ENCODE data around the gene BCKDK.

The BCKDK gene

DNA sequence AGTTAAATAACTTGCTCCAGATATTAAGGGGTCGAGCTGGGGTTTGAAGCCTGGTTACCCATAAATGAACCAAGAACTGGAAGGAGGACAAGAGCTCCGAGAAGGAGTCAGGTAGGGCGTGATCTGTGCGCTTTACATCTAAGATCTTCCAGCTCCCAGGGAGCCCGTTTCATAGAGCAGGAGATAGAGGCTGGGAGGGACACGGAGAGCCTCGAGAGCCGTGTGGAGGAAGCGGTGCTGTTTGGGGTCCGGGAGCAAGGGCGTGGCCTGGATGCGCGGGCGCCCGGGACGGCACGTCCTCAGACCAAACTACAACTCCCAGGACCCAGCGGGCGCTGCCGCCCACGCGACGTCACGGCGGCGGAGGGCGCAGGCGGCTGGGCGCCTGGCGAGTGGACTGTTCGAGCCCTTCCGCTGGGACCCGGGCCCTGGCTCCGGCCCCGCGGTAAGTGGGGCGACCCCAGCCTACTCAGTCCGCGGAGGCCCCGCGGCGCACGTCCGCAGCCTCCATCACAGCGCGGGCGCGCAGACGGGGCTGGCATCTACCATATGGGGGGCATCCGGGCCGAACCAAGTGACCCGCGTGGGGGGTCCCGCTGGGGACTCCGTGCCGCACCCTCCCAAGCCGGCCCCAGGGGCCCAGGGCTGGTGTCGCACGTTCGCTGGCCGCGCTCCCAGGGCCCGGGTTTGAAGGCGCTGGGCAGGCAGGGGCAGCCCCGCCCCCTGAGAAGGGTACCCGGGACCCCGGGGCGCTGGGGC, at the start of gene BCKDK:
Gene BCKDK (plus strand): TSS at position 352 of the 759 bp plus-strand sequence. CDS start 838 bp downstream, outside the sequence.
- DNase-seq (ENCODE audit: low read depth, low spot score), result peak; percentile 85

DNA sequence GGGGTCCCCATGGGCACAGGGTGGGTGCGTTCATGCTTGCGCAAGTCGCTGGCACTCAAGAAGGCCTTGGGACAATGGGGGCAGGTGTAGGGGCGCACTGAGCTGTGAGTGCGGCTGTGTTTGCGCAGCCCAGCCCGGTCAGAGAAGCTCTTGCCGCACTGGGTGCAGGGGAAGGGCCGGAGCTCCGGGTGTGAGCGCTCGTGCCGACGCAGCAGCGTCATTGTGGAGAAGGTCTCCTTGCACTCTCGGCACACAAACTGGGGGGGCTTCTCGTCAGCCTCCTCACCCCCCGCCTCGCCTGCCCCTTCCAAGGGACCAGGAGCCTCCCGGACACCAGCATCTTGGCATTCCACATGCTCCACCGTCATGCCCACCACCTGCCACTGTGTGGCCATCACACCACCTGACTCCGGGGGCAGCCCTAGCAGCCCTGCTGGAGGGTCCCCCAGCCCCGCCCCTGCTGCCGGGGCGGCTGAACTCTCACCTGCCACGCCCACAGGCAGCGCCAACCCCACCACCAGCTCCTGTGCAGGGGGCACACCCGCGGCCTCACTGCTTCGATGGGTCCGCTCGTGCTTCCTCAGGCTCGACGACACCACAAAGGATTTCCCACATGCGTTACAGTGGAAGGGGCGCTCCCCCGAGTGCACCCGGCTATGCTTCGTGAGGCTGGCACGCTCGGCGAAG, 46.9 kb upstream of the BCKDK start:
- no peak for DNase-seq (ENCODE audit: low read depth, low spot score)

DNA sequence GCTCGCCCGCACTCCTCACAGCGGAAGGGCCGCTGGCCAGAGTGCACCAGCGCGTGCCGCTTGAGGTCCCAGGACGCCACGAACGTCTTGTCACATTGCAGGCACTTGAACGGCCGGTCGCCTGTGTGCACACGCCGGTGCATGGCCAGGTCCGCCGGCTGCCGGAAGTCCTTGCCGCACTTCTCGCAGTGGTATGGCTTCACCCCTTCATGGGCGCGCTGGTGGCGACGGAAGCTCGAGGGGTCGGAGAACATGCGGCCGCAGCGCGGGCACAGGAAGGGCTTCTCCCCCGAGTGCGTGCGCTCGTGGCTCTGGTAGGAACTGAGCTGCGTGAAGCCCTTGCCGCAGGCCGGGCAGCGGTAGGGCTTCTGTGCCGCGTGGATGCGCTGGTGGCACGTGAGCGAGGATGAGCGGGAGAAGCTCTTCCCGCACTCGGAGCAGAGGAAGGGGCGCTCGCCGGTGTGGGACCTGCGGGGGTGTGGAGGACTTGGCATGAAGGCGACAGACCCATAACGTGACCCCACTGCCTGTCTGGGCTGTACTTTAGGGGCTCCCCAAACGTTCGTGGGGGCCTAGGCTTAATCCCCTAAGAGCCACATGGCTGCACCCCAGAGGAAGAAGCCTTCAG, 46.3 kb upstream of the BCKDK start:
- no peak for DNase-seq (ENCODE audit: low read depth, low spot score)

DNA sequence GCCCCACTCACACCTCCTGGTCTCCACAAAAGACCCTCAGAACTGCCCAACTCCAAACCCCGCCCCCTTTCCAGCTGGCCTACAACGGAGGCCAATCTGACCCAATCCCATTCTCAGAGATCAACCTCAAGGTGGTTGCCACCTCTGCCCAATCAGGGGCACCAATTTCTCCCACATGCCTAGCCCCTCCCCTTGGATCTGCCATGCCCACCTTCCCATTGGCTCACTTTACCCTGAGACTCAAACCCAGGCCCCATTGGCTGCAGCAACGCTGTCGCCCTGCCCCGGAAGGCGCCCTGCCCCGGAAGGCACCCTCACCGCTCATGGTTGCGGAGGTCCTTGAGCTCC, 44.7 kb upstream of the BCKDK start:
- DNase-seq (ENCODE audit: low read depth, low spot score), result no peak

DNA sequence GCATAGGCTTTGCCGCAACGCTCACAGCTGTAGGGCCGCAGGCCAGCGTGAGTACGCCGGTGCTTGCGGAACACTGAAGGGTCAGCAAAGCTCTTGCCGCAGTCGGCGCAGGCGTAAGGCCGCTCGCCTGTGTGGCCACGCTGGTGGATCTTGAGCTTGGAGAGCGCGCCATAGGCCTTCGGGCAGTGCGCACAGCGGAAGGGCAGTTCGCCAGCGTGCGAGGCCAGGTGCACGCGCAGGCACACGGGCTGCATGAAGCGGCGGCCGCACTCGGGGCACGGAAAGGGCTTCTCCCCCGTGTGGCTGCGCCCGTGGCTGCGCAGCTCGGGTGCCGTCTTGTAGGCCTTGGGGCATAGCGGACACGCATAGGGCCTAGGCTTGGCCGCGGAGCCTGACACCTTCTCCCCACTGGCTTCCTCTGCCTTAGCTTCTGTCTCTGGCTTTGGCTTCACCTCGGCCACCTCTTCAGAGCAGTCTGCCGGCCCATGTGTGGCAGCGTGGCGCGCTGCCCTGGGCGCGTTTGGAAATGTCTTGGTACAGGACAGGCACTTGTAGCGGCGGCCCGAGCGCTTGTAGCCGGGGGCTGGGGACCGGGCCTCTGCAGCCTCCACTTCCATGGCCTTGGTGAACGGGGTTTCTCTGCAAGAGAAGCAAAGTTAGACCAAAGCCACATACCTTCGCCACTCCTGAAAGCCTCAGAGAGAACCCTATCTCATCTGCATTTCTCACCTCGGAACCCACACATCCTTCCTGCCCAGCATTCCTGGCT, 44.2 kb upstream of the BCKDK start:
- no peak for DNase-seq (ENCODE audit: low read depth, low spot score)

DNA sequence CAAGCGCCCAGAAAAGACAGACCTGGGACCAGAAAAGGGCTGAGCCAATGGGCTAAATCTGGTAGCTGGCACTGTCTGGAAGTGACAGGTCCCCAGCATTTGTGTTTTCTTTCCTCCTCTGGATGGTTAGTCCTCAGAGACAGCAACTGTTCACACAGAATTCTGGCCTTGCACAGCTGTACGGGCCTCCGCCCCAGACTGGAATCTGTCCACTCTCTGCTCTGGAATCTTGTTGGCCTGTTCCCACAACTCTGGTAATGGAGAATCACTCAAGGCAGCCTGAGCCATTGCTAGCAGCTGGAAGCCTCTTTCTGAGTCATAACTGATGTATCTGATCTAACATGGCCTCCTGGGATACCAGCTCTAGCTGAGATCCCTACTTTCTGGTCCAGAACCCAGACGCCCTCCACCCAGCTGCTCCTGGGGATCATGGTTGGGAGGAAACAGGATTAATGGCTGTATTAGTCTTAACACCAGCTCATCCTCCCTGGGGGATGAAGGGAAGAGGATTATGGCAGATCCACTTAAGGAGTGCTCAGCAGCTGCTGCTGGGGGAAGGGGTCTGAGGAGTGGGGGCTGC, 43.2 kb upstream of the BCKDK start:
- DNase-seq (ENCODE audit: low read depth, low spot score), result peak; percentile 87

DNA sequence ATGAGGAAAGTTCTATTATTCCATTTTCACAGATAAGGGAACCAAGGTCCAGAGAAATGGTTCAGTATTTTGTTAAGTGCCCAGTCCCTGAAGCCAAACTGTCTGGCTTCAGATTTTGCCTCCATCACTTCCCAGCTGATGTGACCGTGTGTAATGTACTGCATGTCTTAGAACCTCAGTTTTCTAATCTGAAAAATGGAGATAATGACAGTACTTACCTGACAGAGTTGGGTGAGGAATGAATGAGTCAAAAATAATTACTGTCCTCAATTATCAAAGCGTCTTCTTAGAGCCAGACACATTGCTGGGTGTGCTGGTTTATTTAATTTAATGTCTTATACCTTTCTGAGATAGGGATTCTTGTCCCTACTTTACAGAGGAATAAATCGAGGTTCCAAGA, 40.8 kb upstream of the BCKDK start:
- DNase-seq (ENCODE audit: low read depth, low spot score), result no peak

DNA sequence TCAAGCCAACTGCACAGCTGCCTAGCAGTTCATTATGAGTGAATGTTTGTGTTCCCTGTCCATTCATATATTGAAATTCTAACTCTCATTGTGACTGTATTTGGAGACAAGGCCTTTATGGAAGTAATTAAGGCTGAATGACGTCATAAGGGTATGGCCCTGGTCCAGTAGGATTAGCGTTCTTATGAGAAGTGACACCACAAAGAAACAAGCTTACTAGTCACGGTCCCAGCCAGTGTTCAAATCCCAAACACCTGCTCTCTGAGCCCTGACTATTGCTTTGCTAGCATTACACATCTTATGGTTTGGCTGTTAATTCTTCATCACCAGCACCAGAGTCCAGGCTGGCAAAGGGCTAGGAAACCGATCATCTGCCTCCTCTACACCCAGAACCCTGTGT, 36.3 kb upstream of the BCKDK start:
- peak; percentile 69 for DNase-seq (ENCODE audit: low read depth, low spot score)

DNA sequence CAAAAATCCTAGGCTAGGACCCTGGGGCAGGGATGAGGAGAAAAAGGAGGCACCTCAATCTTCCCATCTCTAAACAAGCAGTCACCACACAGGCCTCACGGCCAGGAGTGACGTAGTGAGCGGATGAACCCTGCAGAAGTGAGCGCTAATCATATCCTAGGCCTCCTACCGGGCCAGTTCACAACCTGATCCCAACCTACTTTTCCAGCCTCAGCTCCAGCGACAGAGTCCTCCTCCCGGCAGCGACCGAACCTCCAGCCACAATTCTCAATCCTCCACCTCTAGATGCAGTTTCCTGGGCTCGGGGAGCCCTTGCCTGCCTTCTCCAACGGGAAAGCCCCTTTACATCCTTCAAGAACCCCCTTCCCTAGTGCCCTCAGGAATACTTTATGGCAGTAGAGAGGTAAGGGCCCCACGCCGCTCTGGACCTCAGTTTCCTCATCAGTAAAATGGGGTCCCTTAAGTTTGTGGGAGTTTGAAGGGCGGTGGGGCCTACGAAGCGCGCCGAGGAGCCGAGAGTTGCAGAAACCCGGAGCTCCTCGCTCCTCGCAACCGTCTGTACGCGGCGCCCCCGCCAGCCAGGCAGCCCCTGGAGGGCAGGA, 35.5 kb upstream of the BCKDK start:
- DNase-seq (ENCODE audit: low read depth, low spot score), result peak; percentile 60

DNA sequence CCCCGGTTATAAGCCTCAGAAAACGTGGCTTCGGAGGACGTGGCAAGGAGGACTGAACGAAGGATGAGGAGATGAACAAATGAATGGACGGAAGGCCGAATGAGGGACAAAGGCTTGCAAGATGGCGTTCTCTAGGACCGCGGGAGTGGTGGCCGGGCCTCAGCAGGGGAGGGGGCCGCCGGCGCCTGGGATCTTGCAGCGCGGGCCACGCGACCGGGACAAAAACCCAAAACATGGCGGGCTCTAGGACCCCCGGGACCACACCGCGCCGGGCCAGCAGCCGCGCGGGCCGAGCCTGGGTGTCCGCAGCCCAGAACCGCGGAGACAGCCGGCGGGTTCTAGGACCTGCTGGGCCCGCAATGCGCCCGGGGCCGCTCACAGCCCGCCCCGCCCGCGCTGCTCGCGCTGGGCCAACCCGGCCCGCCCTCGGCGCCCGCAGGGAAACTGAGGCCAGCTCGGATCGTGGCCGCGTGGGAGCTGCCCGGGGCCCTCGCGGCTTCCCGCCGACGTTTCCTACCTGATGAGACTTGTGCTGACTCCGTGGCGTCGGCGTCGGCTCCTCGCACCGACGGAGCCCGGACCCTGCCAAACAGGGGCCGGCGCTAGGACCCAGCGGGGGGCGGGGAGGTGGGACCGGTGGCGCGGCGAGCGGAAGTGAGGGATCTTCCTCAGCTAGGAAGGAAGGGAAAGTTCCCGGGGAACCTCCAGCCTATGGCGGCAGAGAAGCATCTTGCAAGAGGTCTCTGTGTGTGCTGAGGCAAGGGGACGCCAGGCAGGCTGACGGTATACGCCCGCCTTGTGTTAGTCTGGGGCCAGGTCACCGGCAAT, 34.8 kb upstream of the BCKDK start:
- peak; percentile 96 for DNase-seq (ENCODE audit: low read depth, low spot score)

DNA sequence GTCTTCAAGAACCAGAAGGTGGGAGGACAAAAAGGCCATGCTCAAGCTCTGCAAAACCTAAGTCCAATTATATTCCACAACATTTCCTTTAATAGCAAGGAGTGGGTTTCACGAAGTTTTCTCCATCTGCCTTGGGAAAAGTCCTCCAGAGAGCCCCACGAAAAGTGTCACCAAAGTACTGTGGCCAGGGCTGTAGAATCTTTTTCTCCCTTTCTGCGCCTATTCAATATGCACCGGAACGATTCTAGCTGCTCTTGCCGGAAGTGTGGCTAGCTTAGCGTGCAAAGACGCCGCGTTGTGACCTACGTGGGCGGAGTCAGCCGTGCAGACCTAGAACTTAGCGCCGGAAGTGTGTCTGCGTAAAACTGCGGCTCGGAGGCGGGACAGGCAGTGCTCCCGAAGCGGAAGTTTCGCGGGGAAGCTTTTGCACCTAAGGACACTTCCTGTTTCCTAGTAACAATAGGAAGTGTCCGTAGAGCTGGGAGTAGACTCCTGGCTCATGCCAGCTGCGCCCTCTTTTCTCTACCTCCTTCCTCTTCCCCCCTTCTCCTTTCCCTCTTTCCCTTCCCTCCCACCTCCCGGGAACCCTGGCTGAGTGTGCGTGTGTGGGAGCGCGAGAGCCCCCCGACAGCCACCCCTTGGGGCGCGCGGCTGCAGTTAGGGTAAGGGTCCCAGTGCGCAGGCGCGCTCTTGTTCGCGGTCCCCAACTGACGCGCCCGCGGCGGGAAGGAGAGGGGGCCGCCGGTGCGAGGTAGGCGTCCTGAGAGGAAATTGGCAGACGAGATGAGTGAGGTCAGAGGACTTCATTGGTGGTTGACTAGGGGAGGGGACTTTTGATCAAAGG, 34.0 kb upstream of the BCKDK start, which contains the start of the genes ZNF646 and ZNF668:
Gene ZNF646 (plus strand): TSS at position 453 of the 844 bp plus-strand sequence. CDS start 1,903 bp downstream, outside the sequence.
Gene ZNF668 (minus strand): TSS at position 271 of the 844 bp plus-strand sequence. CDS start 9,781 bp downstream, outside the sequence.
- peak; percentile 99 for DNase-seq (ENCODE audit: low read depth, low spot score)

DNA sequence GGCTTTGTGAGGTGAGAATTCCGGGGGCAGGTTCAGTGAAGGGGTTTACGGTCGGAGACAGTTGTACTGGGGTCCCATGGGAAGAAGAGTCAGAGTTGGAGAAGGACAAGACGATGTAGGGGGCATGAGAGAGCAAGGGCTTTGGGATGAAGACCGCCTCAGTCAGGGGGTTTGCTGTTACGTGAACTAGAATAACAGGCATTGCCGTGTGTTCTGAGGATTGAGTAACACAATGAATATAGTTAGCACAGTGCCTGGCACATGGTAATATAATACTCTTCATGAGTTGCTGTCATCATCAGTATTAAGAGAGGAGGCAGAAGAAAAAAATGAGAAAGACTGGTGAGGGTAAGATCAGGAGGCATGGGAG, 33.4 kb upstream of the BCKDK start:
- no peak for DNase-seq (ENCODE audit: low read depth, low spot score)

DNA sequence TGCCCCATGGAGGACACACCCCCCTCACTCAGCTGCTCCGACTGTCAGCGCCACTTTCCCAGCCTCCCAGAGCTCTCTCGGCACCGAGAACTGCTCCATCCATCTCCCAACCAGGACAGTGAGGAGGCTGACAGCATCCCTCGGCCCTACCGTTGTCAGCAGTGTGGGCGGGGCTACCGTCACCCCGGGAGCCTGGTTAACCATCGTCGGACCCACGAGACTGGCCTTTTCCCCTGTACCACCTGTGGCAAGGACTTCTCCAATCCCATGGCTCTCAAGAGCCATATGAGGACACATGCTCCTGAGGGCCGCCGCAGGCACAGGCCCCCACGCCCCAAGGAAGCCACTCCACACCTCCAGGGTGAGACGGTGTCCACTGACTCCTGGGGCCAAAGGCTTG, 31.9 kb upstream of the BCKDK start:
- no peak for DNase-seq (ENCODE audit: low read depth, low spot score)

DNA sequence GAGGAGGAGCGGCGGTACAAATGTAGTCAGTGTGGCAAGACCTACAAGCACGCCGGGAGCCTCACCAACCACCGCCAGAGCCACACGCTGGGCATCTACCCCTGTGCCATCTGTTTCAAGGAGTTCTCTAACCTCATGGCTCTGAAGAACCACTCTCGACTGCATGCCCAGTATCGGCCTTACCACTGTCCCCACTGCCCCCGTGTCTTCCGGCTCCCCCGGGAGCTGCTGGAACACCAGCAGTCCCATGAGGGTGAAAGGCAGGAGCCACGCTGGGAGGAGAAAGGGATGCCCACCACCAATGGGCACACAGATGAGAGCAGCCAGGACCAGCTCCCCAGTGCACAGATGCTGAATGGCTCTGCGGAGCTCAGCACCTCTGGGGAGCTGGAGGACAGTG, 31.2 kb upstream of the BCKDK start:
- no peak for DNase-seq (ENCODE audit: low read depth, low spot score)

DNA sequence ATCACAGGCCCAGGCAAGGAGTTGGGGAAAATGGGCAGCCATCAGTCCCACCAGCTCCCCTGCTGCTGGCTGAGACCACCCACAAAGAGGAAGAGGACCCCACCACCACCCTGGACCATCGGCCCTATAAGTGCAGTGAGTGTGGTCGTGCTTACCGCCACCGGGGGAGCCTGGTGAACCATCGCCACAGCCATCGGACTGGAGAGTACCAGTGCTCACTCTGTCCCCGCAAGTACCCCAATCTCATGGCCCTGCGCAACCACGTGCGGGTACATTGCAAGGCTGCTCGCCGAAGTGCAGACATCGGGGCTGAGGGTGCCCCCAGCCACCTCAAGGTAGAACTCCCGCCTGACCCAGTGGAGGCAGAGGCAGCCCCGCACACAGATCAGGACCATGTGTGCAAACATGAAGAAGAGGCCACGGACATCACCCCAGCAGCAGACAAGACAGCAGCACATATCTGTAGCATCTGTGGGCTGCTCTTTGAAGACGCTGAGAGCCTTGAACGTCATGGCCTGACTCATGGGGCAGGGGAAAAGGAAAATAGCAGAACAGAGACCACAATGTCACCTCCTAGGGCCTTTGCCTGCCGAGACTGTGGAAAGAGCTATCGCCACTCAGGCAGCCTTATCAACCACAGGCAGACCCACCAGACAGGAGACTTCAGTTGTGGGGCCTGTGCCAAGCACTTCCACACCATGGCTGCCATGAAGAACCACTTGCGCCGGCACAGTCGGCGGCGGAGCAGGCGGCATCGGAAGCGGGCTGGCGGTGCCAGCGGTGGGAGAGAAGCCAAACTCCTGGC, 30.4 kb upstream of the BCKDK start:
- no peak for DNase-seq (ENCODE audit: low read depth, low spot score)

DNA sequence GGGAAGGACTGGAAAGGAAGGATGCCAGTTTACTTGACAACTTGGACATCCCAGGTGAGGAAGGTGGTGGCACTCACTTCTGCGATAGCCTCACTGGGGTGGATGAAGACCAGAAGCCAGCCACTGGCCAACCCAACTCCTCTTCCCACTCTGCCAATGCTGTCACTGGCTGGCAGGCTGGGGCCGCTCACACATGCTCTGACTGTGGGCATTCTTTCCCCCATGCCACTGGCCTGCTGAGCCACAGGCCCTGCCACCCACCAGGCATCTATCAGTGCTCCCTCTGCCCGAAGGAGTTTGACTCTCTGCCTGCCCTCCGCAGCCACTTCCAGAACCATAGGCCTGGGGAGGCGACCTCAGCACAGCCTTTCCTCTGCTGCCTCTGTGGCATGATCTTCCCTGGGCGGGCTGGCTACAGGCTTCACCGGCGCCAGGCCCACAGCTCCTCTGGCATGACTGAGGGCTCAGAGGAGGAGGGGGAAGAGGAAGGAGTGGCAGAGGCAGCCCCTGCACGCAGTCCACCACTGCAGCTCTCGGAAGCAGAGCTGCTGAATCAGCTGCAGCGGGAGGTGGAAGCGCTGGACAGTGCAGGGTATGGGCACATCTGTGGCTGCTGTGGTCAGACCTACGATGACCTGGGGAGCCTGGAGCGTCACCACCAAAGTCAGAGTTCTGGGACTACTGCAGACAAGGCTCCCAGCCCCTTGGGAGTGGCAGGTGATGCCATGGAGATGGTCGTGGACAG, 29.4 kb upstream of the BCKDK start:
- no peak for DNase-seq (ENCODE audit: low read depth, low spot score)

DNA sequence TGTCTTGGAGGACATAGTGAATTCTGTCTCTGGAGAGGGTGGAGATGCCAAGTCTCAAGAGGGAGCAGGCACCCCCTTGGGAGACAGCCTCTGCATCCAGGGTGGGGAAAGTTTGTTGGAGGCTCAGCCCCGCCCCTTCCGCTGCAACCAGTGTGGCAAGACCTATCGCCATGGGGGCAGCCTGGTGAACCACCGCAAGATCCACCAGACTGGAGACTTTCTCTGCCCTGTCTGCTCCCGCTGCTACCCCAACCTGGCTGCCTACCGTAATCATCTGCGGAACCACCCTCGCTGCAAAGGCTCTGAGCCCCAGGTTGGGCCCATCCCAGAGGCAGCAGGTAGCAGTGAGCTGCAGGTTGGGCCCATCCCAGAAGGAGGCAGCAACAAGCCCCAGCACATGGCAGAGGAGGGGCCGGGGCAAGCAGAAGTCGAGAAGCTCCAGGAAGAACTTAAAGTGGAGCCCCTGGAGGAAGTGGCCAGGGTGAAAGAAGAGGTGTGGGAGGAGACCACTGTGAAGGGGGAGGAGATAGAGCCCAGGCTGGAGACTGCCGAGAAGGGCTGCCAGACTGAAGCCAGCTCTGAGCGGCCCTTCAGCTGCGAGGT, 28.7 kb upstream of the BCKDK start:
- DNase-seq (ENCODE audit: low read depth, low spot score), result no peak
